HepG2 (cell line): Measurements from ENCODE around the gene UNKL. TPM values are rescaled to one million over a fixed set of nuclear protein-coding genes. Genes with fewer than 3 reads are reported as not detected.

Experiments used
- ATAC-seq: fragments of 200-7000 bp; cut with Tn5 transposase; 3 replicates; pipeline ENCODE4 v1.9.1; 2020; ENCODE audit warnings: mild to moderate bottlenecking, moderate library complexity
- BruUV-seq: library from RNA; stranded (reverse); fragments of 400-500 nt; replicated peaks from 2 replicates; lab custom pipeline; 2021; lab: Mats Ljungman, UMichigan
- CTCF ChIA-PET: fragments of 300-600 bp; formaldehyde crosslinking; extraction: SDS; loops from one replicate; lab custom pipeline; 2021; ENCODE audit warnings: low total read pairs, inconsistent platforms, low intra/inter-chr PET ratio; lab: Yijun Ruan, JAX
- POLR2A ChIA-PET: fragments of 350-600 bp; sonication (Branson Sonifier 250); formaldehyde crosslinking; loops from one replicate; lab custom pipeline; 2020; ENCODE audit warnings: antibody characterized with exemption, inconsistent platforms; lab: Yijun Ruan, JAX
- DNase-seq: peaks from one replicate; pipeline ENCODE4 v3.0.0-alpha.2; 2015; ENCODE audit warnings: low spot score
- FAIRE-seq: peaks from 3 replicates; lab custom pipeline; 2011; peaks lifted over from hg19 to GRCh38; lab: Jason Lieb, UNC
- H2AFZ ChIP-seq: one replicate; pipeline ENCODE4 v1.6.1; 2011; ENCODE audit warnings: low read length, inconsistent platforms
- H3K27ac ChIP-seq: fragments of 300-600 bp; 3 replicates; pipeline ENCODE4 v1.8.0; 2011; ENCODE audit warnings: mixed run types, mild to moderate bottlenecking, mixed read lengths, low read length, inconsistent platforms; ENCODE audit not compliant: insufficient read depth; ENCODE audit errors: extremely low read length
- H3K27me3 ChIP-seq, 2 experiments: fragments of 200-600 bp in 1 of 2; 2 replicates in 1 of 2; 3 replicates in 1 of 2; pipeline versions ENCODE4 v1.6.0 to v1.8.0; 2011; ENCODE audit warnings: low read length in 2 of 2, mild to moderate bottlenecking in 2 of 2, moderate library complexity in 2 of 2, inconsistent platforms in 1 of 2; ENCODE audit not compliant: insufficient read depth in 2 of 2, control insufficient read depth in 1 of 2
- H3K36me3 ChIP-seq, 2 experiments: fragments of 200-600 bp in 1 of 2; replicated peaks in 1 of 2; 2 replicates in 1 of 2; 3 replicates in 1 of 2; pipeline versions ENCODE4 v1.5.1 to v1.8.0; 2011; ENCODE audit warnings: low read length in 2 of 2, inconsistent platforms in 1 of 2; ENCODE audit not compliant: insufficient read depth in 2 of 2, control insufficient read depth in 1 of 2
- H3K4me1 ChIP-seq: 2 replicates; pipeline ENCODE4 v1.5.1; 2012; ENCODE audit warnings: low read length, inconsistent platforms; ENCODE audit not compliant: insufficient read depth
- H3K4me2 ChIP-seq: 2 replicates; pipeline ENCODE4 v1.6.0; 2011; ENCODE audit warnings: low read depth, low read length, inconsistent platforms
- H3K4me3 ChIP-seq, 3 experiments: fragments of 200-600 bp in 1 of 3; sonication (generic), shearing (Covaris generic) in 1 of 3; replicated peaks in 1 of 3; 2 replicates each; pipeline ENCODE4 v1.5.1; 2011 to 2016; ENCODE audit warnings: low read length in 3 of 3, inconsistent platforms in 2 of 3, low read depth in 2 of 3, mild to moderate bottlenecking in 2 of 3, control low read depth in 1 of 3, mixed read lengths in 1 of 3; ENCODE audit not compliant: insufficient read depth in 1 of 3
- H3K79me2 ChIP-seq: one replicate; pipeline ENCODE4 v1.6.1; 2011; ENCODE audit warnings: low read length, inconsistent platforms; ENCODE audit not compliant: insufficient read depth
- H3K9ac ChIP-seq: 2 replicates; pipeline ENCODE4 v1.6.0; 2011; ENCODE audit warnings: mild to moderate bottlenecking, low read depth, low read length, inconsistent platforms; ENCODE audit not compliant: insufficient read depth
- H3K9me3 ChIP-seq: 2 replicates; pipeline ENCODE4 v1.5.1; 2012; ENCODE audit warnings: mild to moderate bottlenecking, low read length
- H4K20me1 ChIP-seq: 2 replicates; pipeline ENCODE4 v1.6.0; 2011; ENCODE audit warnings: inconsistent platforms, mild to moderate bottlenecking, low read length, moderate library complexity; ENCODE audit not compliant: insufficient read depth
- CBFB ChIP-seq: sonication (generic); formaldehyde crosslinking; IDR thresholded peaks from 2 replicates; pipeline ENCODE4 v1.4.0; 2020; ENCODE audit warnings: missing genetic modification reagents
- NRL ChIP-seq: sonication (generic); formaldehyde crosslinking; IDR thresholded peaks from 2 replicates; pipeline ENCODE4 v1.5.0; 2020; ENCODE audit warnings: missing genetic modification reagents, mild to moderate bottlenecking, moderate library complexity, borderline replicate concordance
- WGBS: methylation state at CpG from one replicate; pipeline ENCODE4 v1.1.6; 2017; ENCODE audit warnings: low lambda C conversion rate; 5-methylcytosine and 5-hydroxymethylcytosine counted together
- in situ Hi-C: cut with HindIII; loops from 2 replicates; pipeline ENCODE4 v1.10.0; 2017; ENCODE audit warnings: low pct_unique_long_range_greater_than_20kb; ENCODE audit not compliant: extremely low pct_ligation_motif_present
- intact Hi-C: fragments of 100-400 bp; cut with micrococcal nuclease; formaldehyde crosslinking; loops from one replicate; pipeline ENCODE4 v1.10.0; 2022; ENCODE audit not compliant: unreplicated experiment
- polyA plus RNA-seq, 8 experiments: library from polyadenylated mRNA; depleted of rRNA in 3 of 8; stranded (reverse) in 7 of 8; unstranded in 1 of 8; fragments of >200 nt; fragmentation: Illumina TruSeq in 4 of 8; extraction: Trizol in 4 of 8; gene quantifications; 2 replicates each; pipeline versions ENCODE4 v1.2.1 to v1.2.3, GENCODE V29; 2011 to 2016; ENCODE audit warnings: low read depth in 4 of 8, missing spikeins in 1 of 8, mixed read lengths in 1 of 8; ENCODE audit not compliant: insufficient read depth in 1 of 8
- total RNA-seq, 5 experiments: library from RNA; depleted of rRNA; stranded (reverse); fragments of >200 nt; fragmentation: Illumina TruSeq; extraction: Trizol; gene quantifications; 2 replicates each; pipeline ENCODE4 v1.2.3, GENCODE V29; 2016; ENCODE audit warnings: low read depth in 1 of 5
- TF ChIP-seq, protein P1 (sequence below): sonication (generic); formaldehyde crosslinking; IDR thresholded peaks from 2 replicates; pipeline ENCODE4 v1.4.0; 2020; ENCODE audit warnings: missing genetic modification reagents
- TF ChIP-seq, protein P2 (sequence below), 2 experiments: IDR thresholded peaks; 2 replicates each; pipeline ENCODE4 v1.6.1; 2011 to 2012; ENCODE audit warnings: low read length in 2 of 2, borderline replicate concordance in 1 of 2, low read depth in 1 of 2, mild to moderate bottlenecking in 1 of 2, moderate library complexity in 1 of 2
- TF ChIP-seq, protein P3 (sequence below): sonication (generic); formaldehyde crosslinking; IDR thresholded peaks from 2 replicates; pipeline ENCODE4 v1.5.0; 2020; ENCODE audit warnings: mild to moderate bottlenecking, missing genetic modification reagents, moderate library complexity

UNKL gene
- total and polyA plus RNA-seq, 2 of the 13 experiments (the other 11 are each of a cell fraction or from before 2014, with no cell fraction given) = 10.4 to 17.6 TPM

DNA sequence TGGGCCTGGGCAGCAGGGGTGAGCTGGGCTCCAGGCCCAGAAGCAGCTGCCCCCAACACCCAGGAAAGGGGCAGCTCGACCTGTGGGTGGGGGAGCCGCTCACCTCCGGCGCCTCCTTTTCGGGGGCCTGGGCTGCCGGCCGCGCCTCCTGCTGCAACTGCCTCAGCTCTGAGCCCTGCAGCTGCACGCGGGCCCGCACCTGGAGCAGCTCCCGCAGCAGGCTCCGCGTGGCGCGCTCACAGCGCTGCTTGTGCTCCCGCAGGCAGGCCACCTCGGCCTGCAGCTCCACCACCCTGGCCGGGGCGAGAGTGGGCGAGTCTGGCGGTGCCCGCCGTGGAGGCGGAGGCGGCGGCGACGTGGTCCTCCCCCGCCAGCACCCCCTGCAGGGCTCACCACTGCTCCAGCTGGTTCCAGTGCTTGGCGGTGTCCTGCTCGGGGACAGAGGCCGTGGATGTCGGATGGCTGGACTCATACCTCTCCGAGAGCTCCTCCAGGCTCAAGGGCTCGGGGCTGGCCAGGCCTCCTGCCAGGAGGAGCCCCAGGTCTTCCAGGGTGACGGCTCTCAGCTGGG, 29.0 kb upstream of the UNKL start:
- Histone ChIP-seq H4K20me1 (no peaks in the 10 kb centered on the region), H3K4me3 (no peak overlapping the region), H3K4me2 (no peak overlapping the region), H3K79me2 (no peaks in the 10 kb centered on the region), H3K27me3 (peaks cover 6 to 10% of the 10 kb centered on the region in 2 experiments; a peak in 4 of 5 replicates), H3K4me1 (peaks cover 28% of the 10 kb centered on the region), H3K9me3 (no peaks in the 10 kb centered on the region), H2AFZ (no peak overlapping the region), H3K9ac (no peak overlapping the region), H3K27ac (no peak overlapping the region), H3K36me3 (no peaks in the 10 kb centered on the region; a peak in 1 of 5 replicates)
- ChIA-PET POLR2A (no interaction called here), CTCF (no interaction called here)
- no TSS peak for BruUV-seq
- peak; percentile 30 for ATAC-seq
- DNase-seq = no peak
- TF ChIP-seq, protein P1, sequence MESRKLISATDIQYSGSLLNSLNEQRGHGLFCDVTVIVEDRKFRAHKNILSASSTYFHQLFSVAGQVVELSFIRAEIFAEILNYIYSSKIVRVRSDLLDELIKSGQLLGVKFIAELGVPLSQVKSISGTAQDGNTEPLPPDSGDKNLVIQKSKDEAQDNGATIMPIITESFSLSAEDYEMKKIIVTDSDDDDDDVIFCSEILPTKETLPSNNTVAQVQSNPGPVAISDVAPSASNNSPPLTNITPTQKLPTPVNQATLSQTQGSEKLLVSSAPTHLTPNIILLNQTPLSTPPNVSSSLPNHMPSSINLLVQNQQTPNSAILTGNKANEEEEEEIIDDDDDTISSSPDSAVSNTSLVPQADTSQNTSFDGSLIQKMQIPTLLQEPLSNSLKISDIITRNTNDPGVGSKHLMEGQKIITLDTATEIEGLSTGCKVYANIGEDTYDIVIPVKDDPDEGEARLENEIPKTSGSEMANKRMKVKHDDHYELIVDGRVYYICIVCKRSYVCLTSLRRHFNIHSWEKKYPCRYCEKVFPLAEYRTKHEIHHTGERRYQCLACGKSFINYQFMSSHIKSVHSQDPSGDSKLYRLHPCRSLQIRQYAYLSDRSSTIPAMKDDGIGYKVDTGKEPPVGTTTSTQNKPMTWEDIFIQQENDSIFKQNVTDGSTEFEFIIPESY (CRISPR knock-in tag) = peak; percentile 85
- TF ChIP-seq NRL (CRISPR knock-in tag) (no peak), CBFB (CRISPR knock-in tag) (no peak)
- TF ChIP-seq, protein P2, sequence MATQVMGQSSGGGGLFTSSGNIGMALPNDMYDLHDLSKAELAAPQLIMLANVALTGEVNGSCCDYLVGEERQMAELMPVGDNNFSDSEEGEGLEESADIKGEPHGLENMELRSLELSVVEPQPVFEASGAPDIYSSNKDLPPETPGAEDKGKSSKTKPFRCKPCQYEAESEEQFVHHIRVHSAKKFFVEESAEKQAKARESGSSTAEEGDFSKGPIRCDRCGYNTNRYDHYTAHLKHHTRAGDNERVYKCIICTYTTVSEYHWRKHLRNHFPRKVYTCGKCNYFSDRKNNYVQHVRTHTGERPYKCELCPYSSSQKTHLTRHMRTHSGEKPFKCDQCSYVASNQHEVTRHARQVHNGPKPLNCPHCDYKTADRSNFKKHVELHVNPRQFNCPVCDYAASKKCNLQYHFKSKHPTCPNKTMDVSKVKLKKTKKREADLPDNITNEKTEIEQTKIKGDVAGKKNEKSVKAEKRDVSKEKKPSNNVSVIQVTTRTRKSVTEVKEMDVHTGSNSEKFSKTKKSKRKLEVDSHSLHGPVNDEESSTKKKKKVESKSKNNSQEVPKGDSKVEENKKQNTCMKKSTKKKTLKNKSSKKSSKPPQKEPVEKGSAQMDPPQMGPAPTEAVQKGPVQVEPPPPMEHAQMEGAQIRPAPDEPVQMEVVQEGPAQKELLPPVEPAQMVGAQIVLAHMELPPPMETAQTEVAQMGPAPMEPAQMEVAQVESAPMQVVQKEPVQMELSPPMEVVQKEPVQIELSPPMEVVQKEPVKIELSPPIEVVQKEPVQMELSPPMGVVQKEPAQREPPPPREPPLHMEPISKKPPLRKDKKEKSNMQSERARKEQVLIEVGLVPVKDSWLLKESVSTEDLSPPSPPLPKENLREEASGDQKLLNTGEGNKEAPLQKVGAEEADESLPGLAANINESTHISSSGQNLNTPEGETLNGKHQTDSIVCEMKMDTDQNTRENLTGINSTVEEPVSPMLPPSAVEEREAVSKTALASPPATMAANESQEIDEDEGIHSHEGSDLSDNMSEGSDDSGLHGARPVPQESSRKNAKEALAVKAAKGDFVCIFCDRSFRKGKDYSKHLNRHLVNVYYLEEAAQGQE (IDR thresholded peaks at IDR 0.05; ENCODE audit: borderline replicate concordance in 1 of 2, low read depth in 1 of 2, low read length in 2 of 2) = no peak
- TF ChIP-seq, protein P3, sequence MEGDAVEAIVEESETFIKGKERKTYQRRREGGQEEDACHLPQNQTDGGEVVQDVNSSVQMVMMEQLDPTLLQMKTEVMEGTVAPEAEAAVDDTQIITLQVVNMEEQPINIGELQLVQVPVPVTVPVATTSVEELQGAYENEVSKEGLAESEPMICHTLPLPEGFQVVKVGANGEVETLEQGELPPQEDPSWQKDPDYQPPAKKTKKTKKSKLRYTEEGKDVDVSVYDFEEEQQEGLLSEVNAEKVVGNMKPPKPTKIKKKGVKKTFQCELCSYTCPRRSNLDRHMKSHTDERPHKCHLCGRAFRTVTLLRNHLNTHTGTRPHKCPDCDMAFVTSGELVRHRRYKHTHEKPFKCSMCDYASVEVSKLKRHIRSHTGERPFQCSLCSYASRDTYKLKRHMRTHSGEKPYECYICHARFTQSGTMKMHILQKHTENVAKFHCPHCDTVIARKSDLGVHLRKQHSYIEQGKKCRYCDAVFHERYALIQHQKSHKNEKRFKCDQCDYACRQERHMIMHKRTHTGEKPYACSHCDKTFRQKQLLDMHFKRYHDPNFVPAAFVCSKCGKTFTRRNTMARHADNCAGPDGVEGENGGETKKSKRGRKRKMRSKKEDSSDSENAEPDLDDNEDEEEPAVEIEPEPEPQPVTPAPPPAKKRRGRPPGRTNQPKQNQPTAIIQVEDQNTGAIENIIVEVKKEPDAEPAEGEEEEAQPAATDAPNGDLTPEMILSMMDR = 0 out of 2 replicates have a peak, but pooled peaks have one; percentile 11
- no peak for FAIRE-seq
- intact Hi-C loops (no loop called here), in situ Hi-C loops (no loop called here)
- WGBS = 94% methylated on average over 9 of the region's 38 CpGs
